HG03442 (cell line): ENCODE data around the gene B2M.
"Not testable (repeated sequence)": the region's sequence is repeated elsewhere in the genome, so short reads cannot be mapped to it uniquely, and the experiment has no call there.

Experiments used
- ATAC-seq: cut with Tn5 transposase; IDR thresholded peaks from one replicate; pipeline ENCODE4 v1.9.1; 2021; ENCODE audit warnings: mild to moderate bottlenecking, moderate library complexity; ENCODE audit not compliant: unreplicated experiment

Gene B2M

DNA sequence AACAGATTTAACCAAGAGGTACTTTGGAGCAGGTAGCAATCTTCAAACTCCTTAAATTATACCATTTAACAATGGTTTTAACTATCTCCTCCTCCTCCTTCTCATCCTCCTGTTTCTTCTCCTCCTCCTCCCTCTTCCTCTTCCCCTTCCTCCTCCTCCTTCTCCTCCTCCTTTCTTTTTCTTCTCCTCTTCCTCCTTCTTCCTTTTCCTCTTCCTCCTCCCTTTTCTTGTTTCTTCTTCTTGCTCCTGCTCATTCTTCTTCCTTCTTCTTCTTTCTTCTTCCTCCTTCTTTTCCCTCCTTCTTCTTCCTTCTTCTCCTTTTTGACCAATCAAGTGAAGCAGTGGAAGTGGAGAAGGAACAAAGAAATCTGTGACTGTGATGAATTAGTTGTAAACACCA is 14.3 kb upstream of the B2M start:
- no peak for ATAC-seq

DNA sequence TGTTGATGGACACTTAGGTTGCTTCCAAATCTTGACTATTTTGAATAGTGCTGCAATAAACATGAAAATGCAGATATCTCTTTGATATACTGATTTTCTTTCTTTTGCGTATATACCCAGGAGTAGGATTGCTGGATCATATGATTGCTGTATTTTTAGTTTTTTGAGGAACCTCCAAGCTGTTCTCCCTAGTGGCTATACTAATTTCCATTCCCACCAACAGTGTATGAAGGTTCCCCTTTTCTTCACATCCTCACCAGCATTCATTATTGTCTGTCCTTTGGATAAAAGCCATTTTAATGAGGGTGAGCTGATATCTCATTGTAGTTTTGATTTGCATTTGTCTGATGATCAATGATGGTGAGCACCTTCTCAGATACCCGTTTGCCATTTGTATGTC is 12.7 kb upstream of the B2M start:
- ATAC-seq, result no peak

DNA sequence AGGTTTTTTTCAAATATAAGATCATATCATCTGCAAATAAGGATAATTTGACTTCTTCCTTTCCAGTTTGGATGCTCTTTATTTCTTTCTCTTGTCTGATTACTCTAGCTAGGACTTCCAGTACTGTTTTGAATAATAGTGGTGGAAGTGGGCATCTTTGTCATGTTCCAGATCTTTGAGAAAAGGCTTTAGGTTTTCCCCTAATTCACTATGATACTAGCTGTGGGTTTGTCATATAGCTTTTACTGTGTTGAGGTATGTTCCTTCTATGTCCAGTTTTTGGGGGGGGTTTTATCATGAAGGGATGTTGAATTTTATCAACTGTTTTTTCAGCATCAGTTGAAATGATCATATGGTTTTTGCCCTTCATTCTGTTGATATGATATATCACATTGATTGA is 10.6 kb upstream of the B2M start:
- not testable (repeated sequence) for ATAC-seq

DNA sequence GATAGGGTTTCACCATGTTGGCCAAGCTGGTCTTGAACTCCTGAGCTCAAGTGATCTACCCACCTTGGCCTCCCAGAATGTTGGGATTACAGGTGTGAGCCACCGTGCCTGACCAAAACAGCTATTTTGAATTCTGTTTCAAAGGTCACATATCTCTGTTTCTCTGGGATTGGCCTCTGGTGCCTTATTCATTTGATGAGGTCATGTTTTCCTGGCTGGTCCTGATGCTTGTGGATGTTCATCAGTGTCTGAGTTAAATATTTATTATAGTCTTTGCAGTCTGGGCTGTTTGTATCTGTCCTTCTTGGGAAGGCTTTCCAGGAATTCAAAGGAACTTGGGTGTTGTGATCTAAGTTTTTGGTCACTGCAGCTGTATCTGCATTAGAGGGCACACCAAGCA is 5.3 kb upstream of the B2M start:
- no peak for ATAC-seq

DNA sequence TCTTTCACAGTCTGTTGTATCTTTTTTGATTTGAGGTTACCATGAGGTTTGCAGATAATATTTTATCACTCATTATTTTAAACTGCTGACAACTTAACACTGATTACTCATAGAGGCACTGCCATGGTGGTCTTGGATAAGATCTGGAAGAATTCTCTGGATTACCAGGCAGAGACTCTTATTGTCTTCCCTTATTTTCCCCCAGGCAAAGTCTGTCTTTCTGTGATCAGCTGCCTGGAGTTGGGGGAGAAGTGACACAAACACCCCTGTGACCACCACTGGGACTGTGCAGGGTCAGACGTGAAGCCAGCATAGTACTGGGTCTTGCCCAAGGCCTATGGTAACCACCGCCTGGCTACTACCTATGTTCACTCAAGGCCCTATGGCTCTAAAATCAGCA is 4.9 kb upstream of the B2M start:
- ATAC-seq, result no peak

DNA sequence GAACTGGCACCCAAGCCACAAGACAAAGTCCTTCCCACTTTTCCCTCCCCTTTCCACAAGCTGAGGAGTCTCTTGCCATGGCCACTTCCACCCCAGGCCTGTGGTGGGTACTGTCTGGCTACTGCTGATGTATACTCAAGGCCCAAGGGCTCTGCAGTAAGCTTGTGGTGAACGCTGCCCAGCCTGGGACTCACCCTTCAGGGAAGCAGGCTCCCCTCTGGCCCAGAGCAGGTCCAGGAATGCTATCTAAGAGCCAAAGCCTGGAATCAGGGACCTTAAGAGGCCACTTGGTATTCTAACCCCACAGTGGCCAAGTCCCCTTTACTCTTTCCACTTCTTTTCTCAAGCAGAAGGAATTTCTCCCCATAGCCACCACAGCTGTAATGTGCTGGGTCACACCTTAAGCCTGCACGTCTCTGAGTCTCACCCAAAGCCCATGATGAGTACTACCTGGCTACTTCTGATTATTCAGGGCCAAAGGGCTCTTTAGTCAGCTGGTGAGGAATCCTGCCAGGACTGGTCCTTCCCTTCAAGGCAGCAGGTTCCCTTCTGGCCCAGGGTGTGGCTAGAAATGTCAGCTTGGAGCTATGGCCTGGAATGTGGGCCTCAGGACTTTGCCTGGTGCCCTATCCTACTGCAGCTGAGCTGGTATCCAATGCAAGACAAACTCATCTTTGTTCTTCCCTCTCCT is 4.2 kb upstream of the B2M start:
- no peak for ATAC-seq

DNA sequence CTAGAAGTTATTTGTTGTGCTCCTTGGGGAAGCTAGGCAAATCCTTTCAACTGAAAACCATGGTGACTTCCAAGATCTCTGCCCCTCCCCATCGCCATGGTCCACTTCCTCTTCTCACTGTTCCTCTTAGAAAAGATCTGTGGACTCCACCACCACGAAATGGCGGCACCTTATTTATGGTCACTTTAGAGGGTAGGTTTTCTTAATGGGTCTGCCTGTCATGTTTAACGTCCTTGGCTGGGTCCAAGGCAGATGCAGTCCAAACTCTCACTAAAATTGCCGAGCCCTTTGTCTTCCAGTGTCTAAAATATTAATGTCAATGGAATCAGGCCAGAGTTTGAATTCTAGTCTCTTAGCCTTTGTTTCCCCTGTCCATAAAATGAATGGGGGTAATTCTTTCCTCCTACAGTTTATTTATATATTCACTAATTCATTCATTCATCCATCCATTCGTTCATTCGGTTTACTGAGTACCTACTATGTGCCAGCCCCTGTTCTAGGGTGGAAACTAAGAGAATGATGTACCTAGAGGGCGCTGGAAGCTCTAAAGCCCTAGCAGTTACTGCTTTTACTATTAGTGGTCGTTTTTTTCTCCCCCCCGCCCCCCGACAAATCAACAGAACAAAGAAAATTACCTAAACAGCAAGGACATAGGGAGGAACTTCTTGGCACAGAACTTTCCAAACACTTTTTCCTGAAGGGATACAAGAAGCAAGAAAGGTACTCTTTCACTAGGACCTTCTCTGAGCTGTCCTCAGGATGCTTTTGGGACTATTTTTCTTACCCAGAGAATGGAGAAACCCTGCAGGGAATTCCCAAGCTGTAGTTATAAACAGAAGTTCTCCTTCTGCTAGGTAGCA is 851 bp upstream of the B2M start:
- ATAC-seq, result no peak

DNA sequence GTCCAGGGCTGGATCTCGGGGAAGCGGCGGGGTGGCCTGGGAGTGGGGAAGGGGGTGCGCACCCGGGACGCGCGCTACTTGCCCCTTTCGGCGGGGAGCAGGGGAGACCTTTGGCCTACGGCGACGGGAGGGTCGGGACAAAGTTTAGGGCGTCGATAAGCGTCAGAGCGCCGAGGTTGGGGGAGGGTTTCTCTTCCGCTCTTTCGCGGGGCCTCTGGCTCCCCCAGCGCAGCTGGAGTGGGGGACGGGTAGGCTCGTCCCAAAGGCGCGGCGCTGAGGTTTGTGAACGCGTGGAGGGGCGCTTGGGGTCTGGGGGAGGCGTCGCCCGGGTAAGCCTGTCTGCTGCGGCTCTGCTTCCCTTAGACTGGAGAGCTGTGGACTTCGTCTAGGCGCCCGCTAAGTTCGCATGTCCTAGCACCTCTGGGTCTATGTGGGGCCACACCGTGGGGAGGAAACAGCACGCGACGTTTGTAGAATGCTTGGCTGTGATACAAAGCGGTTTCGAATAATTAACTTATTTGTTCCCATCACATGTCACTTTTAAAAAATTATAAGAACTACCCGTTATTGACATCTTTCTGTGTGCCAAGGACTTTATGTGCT is 527 bp downstream of the B2M start:
- peak; percentile 15 for ATAC-seq

DNA sequence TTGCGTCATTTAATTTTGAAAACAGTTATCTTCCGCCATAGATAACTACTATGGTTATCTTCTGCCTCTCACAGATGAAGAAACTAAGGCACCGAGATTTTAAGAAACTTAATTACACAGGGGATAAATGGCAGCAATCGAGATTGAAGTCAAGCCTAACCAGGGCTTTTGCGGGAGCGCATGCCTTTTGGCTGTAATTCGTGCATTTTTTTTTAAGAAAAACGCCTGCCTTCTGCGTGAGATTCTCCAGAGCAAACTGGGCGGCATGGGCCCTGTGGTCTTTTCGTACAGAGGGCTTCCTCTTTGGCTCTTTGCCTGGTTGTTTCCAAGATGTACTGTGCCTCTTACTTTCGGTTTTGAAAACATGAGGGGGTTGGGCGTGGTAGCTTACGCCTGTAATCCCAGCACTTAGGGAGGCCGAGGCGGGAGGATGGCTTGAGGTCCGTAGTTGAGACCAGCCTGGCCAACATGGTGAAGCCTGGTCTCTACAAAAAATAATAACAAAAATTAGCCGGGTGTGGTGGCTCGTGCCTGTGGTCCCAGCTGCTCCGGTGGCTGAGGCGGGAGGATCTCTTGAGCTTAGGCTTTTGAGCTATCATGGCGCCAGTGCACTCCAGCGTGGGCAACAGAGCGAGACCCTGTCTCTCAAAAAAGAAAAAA is 1.2 kb downstream of the B2M start:
- ATAC-seq, result no peak

DNA sequence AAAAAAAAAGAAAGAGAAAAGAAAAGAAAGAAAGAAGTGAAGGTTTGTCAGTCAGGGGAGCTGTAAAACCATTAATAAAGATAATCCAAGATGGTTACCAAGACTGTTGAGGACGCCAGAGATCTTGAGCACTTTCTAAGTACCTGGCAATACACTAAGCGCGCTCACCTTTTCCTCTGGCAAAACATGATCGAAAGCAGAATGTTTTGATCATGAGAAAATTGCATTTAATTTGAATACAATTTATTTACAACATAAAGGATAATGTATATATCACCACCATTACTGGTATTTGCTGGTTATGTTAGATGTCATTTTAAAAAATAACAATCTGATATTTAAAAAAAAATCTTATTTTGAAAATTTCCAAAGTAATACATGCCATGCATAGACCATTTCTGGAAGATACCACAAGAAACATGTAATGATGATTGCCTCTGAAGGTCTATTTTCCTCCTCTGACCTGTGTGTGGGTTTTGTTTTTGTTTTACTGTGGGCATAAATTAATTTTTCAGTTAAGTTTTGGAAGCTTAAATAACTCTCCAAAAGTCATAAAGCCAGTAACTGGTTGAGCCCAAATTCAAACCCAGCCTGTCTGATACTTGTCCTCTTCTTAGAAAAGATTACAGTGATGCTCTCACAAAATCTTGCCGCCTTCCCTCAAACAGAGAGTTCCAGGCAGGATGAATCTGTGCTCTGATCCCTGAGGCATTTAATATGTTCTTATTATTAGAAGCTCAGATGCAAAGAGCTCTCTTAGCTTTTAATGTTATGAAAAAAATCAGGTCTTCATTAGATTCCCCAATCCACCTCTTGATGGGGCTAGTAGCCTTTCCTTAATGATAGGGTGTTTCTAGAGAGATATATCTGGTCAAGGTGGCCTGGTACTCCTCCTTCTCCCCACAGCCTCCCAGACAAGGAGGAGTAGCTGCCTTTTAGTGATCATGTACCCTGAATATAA is 2.0 kb downstream of the B2M start:
- ATAC-seq, result no peak

DNA sequence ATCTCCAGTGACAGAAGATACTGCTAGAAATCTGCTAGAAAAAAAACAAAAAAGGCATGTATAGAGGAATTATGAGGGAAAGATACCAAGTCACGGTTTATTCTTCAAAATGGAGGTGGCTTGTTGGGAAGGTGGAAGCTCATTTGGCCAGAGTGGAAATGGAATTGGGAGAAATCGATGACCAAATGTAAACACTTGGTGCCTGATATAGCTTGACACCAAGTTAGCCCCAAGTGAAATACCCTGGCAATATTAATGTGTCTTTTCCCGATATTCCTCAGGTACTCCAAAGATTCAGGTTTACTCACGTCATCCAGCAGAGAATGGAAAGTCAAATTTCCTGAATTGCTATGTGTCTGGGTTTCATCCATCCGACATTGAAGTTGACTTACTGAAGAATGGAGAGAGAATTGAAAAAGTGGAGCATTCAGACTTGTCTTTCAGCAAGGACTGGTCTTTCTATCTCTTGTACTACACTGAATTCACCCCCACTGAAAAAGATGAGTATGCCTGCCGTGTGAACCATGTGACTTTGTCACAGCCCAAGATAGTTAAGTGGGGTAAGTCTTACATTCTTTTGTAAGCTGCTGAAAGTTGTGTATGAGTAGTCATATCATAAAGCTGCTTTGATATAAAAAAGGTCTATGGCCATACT is 4.0 kb downstream of the B2M start:
- ATAC-seq, result no peak

DNA sequence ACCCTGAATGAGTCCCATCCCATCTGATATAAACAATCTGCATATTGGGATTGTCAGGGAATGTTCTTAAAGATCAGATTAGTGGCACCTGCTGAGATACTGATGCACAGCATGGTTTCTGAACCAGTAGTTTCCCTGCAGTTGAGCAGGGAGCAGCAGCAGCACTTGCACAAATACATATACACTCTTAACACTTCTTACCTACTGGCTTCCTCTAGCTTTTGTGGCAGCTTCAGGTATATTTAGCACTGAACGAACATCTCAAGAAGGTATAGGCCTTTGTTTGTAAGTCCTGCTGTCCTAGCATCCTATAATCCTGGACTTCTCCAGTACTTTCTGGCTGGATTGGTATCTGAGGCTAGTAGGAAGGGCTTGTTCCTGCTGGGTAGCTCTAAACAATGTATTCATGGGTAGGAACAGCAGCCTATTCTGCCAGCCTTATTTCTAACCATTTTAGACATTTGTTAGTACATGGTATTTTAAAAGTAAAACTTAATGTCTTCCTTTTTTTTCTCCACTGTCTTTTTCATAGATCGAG is 4.5 kb downstream of the B2M start:
- no peak for ATAC-seq

DNA sequence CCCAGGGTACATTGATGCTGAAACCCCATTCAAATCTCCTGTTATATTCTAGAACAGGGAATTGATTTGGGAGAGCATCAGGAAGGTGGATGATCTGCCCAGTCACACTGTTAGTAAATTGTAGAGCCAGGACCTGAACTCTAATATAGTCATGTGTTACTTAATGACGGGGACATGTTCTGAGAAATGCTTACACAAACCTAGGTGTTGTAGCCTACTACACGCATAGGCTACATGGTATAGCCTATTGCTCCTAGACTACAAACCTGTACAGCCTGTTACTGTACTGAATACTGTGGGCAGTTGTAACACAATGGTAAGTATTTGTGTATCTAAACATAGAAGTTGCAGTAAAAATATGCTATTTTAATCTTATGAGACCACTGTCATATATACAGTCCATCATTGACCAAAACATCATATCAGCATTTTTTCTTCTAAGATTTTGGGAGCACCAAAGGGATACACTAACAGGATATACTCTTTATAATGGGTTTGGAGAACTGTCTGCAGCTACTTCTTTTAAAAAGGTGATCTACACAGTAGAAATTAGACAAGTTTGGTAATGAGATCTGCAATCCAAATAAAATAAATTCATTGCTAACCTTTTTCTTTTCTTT is 5.8 kb downstream of the B2M start:
- ATAC-seq, result no peak

DNA sequence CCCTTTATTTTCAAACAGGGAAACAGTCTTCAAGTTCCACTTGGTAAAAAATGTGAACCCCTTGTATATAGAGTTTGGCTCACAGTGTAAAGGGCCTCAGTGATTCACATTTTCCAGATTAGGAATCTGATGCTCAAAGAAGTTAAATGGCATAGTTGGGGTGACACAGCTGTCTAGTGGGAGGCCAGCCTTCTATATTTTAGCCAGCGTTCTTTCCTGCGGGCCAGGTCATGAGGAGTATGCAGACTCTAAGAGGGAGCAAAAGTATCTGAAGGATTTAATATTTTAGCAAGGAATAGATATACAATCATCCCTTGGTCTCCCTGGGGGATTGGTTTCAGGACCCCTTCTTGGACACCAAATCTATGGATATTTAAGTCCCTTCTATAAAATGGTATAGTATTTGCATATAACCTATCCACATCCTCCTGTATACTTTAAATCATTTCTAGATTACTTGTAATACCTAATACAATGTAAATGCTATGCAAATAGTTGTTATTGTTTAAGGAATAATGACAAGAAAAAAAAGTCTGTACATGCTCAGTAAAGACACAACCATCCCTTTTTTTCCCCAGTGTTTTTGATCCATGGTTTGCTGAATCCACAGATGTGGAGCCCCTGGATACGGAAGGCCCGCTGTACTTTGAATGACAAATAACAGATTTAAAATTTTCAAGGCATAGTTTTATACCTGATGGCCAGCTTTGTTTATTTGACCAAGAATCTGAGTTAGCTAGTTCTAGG is 7.0 kb downstream of the B2M start:
- no peak for ATAC-seq

DNA sequence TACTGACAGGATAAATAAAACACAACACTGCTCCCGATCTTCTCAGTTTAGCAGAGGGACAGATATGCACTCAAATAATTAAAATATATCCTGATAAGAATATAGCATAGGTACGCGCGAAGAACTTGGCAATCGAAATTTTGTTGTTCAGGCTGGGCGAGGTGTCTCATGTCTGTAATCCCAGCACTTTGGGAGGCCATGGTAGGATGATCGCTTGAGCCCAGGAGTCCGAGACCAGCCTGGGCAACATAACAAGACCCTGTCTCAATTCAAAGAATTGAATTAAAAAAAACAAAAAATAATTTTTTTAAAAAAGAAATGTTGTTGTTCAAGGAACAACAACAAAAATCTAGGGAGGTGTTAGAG is 7.6 kb downstream of the B2M start:
- no peak for ATAC-seq

DNA sequence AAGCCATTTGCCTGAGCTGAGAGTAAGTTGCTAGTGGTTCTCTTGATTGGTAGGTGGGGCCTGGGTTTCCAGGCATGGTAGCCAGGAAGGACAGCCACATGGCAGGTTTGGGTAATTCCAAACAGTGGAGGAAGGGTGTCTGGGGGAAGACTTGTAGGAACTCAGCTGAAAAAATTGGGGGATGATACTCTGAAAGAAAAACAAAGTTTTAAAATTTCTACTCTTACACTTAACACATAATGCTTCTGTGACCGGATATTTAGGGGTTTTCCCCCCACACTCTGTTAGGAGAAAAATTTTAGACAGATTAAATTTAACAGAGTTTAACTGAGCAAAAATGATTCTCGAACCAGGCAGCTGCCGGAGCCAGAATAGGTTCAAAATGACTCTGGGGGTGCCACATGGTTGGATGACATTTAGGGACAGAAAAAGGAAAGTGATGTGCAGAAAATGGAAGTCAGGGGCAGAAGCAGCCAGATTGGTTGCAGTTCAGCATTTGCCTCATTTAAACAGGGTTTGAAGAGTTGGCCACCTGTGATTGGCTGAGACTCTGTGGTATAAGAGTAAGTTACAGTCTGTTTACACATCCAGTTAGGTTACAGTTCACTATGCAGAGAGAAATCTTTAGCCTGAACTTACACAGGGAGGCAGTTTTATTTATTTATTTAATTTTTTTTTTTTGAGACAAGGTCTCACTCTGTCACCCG is 8.1 kb downstream of the B2M start:
- peak; percentile 46 for ATAC-seq

DNA sequence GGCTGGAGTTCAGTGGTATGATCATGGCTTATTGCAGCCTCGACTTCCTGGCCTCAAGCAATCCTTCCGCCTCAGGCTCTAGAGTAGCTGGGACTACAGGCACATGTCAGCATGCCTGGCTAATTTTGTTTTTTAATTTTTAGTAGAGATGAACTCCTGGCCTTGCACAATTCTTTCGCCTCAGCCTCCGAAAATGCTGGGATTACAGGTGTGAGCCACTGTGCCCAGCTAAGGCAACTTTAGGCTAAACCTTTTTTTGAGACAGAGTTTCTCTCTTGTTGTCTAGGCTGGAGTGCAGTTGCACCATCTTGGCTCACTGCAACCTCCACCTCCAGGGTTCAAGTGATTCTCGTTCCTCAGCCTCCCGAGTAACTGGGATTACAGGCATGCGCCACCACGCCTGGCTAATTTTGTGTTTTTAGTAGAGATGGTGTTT is 8.7 kb downstream of the B2M start:
- ATAC-seq, result not testable (repeated sequence)
